ENCODE measurements around the gene RWDD4. TPM values are rescaled to one million over a fixed set of nuclear protein-coding genes. Genes with fewer than 3 reads are reported as not detected.

Gene RWDD4
- total and polyA plus RNA-seq, 10 donors, result 8.3 to 16.9 (median 13.2) TPM

DNA sequence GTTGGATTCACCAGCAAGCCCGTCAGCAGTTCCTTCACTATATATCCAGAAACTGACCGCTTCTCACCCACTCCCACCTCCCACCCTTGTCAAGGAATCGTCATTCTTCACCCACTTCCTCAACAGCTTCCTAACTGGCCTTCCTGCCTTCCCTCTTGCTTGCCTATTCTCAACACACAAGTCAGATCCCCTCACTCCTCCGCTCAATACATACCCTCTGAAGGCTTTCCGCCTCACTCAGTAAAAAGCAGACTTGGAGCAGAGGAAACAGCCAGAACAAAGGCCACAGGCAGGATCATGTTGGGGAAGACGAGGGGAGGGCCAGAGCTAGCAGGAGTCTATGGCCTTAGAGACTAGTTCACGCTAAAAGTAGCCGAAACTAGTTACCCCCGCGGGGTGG, 23.7 kb downstream of the RWDD4 start:
- Histone ChIP-seq H3K27ac (peak overlapping the region in 2 of 8 donors; percentile 7 to 11), H3K36me3 (peaks cover 0 to 2% (median 0%) of the 10 kb centered on the region in 6 donors), H3K4me1 (no peaks in the 10 kb centered on the region), H3K4me3 (peak overlapping the region in 1 of 8 donors; percentile 2), H3K27me3 (replicated peaks in 1 of 7) (no peaks in the 10 kb centered on the region), H3K9me3 (no peaks in the 10 kb centered on the region)
- TF ChIP-seq, protein P1, sequence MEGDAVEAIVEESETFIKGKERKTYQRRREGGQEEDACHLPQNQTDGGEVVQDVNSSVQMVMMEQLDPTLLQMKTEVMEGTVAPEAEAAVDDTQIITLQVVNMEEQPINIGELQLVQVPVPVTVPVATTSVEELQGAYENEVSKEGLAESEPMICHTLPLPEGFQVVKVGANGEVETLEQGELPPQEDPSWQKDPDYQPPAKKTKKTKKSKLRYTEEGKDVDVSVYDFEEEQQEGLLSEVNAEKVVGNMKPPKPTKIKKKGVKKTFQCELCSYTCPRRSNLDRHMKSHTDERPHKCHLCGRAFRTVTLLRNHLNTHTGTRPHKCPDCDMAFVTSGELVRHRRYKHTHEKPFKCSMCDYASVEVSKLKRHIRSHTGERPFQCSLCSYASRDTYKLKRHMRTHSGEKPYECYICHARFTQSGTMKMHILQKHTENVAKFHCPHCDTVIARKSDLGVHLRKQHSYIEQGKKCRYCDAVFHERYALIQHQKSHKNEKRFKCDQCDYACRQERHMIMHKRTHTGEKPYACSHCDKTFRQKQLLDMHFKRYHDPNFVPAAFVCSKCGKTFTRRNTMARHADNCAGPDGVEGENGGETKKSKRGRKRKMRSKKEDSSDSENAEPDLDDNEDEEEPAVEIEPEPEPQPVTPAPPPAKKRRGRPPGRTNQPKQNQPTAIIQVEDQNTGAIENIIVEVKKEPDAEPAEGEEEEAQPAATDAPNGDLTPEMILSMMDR (IDR thresholded peaks at IDR 0.05 in 8 of 11, conservative IDR thresholded peaks at IDR 0.05 in 3 of 11), result no peak
- TF ChIP-seq POLR2AphosphoS5 (IDR thresholded peaks at IDR 0.05), result no peak
- no peak for TF ChIP-seq POLR2A (IDR thresholded peaks at IDR 0.05)
- intact Hi-C loops (cut with DNase I; ENCODE audit: low total_unique reads), result no loop called here
- 51 to 65% (median 52%) methylated on average over 10 of the region's 10 CpGs for WGBS, 5 donors
- DNase-seq, result no peak

DNA sequence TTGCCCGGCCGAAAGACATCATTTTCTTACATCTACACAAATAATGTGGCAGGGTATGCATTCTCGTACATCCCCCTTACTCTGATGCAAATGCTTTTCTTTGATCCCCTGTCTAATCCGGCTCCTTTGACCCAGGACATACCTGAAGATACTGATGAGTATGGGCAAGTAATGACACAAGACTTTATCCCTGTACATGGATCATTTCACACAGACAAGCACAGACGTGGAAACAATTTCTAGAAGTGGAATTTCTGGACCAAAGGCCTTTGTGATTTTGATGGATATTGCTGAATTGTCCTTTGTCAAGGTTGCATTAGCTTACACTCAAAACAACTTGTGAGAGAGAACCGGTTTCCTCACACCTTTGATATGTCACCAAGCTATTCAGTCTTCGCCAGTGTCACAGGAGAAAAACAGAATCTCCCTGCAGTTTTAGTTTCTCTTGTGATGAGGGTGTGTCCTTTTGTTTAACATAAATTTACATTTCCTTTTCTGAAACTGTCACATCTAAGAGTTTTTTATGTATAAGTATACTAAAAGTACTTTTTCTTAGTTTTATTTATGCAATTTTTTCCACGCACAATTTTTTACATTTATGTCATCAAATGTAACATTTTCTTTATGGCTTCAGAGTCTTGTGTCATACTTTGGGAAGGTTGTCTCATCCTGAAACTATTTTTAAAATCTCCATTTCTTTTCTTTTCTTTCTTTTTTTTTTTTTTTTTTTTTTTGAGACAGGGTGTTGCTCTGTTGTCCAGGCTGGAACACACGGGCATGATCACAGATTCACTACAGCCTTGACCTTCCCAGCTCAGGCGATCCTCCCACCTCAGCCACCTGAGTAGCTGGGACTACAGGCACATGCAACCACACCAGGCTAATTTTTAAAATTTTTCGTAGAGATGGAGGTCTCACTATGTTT, 25.2 kb downstream of the RWDD4 start:
- Histone ChIP-seq H3K36me3 (no peaks in the 10 kb centered on the region), H3K27ac (no peak overlapping the region), H3K27me3 (replicated peaks in 1 of 7) (no peaks in the 10 kb centered on the region), H3K4me1 (no peaks in the 10 kb centered on the region), H3K9me3 (no peaks in the 10 kb centered on the region), H3K4me3 (no peak overlapping the region)
- intact Hi-C loops (cut with DNase I; ENCODE audit: low total_unique reads), result no loop called here
- DNase-seq, result no peak
- TF ChIP-seq, protein P1 (IDR thresholded peaks at IDR 0.05 in 8 of 11, conservative IDR thresholded peaks at IDR 0.05 in 3 of 11), result no peak
- no peak for TF ChIP-seq POLR2AphosphoS5 (IDR thresholded peaks at IDR 0.05)
- TF ChIP-seq POLR2A (IDR thresholded peaks at IDR 0.05), result no peak
- 84 to 89% (median 87%) methylated on average over 11 of the region's 11 CpGs for WGBS, 5 donors

DNA sequence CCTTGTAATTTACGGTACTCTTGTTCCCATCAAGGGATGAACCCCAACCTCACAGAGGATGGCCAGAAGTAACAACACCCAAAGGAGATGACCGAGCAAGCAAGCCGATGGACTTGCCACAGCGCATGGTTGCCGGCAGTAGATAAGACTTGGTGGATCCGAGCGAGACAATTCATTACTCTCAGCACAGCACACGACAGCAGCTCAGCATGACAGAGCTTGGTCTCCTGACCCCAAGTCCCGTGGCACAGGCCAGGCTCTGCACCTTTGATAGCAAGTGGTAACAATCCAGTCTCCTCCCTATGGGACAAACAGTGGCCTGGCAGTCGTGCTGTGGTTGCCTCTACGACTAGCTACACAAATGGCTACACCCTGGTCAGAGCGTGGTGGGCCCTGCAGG, 26.3 kb downstream of the RWDD4 start:
- H3K36me3 ChIP-seq, result no peaks in the 10 kb centered on the region
- intact Hi-C loops (cut with DNase I; ENCODE audit: low total_unique reads), result no loop called here
- 90 to 93% (median 91%) methylated on average over 11 to 12 of the region's 12 CpGs for WGBS, 5 donors

More for the DNA sequence above, 26.3 kb downstream of the RWDD4 start:
- DNase-seq, result no peak
- no peak for TF ChIP-seq POLR2AphosphoS5 (IDR thresholded peaks at IDR 0.05)
- no peak for TF ChIP-seq POLR2A (IDR thresholded peaks at IDR 0.05)
- TF ChIP-seq, protein P1 (IDR thresholded peaks at IDR 0.05 in 8 of 11, conservative IDR thresholded peaks at IDR 0.05 in 3 of 11), result no peak
- no peak overlapping the region for H3K4me3 ChIP-seq
- H3K9me3 ChIP-seq, result no peaks in the 10 kb centered on the region
- no peak overlapping the region for H3K27ac ChIP-seq
- H3K27me3 ChIP-seq (replicated peaks in 1 of 7), result no peaks in the 10 kb centered on the region
- H3K4me1 ChIP-seq, result no peaks in the 10 kb centered on the region
